HepG2 (cell line): Measurements from ENCODE around the gene MUCL3. TPM values are rescaled to one million over a fixed set of nuclear protein-coding genes. Genes with fewer than 3 reads are reported as not detected.

Source experiments
- CBX2 ChIP-seq, 2 experiments: fragments of 200-600 bp in 1 of 2; sonication (generic); formaldehyde crosslinking in 1 of 2; IDR thresholded peaks; 2 replicates each; pipeline versions ENCODE4 v1.7.0 to v1.8.1; 2018 to 2022; ENCODE audit warnings: low read depth in 2 of 2, low read length in 1 of 2, mild to moderate bottlenecking in 1 of 2, missing genetic modification reagents in 1 of 2
- CCDC6 ChIP-seq: sonication (generic); formaldehyde crosslinking; IDR thresholded peaks from 2 replicates; pipeline ENCODE4 v1.8.1; 2022; ENCODE audit warnings: mild to moderate bottlenecking, missing genetic modification reagents, moderate library complexity
- HDAC2 ChIP-seq: sonication (generic); formaldehyde crosslinking; IDR thresholded peaks from 2 replicates; pipeline ENCODE4 v1.4.0; 2020; ENCODE audit warnings: missing genetic modification reagents
- KDM6A ChIP-seq: IDR thresholded peaks from 2 replicates; pipeline ENCODE4 v1.6.1; 2016; ENCODE audit warnings: low read depth
- KLF11 ChIP-seq: IDR thresholded peaks from 2 replicates; pipeline ENCODE4 v1.6.1; 2016; ENCODE audit warnings: missing compliant biosample characterization
- KLF15 ChIP-seq: sonication (generic); formaldehyde crosslinking; IDR thresholded peaks from 2 replicates; pipeline ENCODE4 v1.8.1; 2023; ENCODE audit warnings: borderline replicate concordance, mild to moderate bottlenecking, inconsistent platforms, missing genetic modification reagents, mixed read lengths
- PITX1 ChIP-seq: sonication (generic); formaldehyde crosslinking; IDR thresholded peaks from 2 replicates; pipeline ENCODE4 v1.5.1; 2020; ENCODE audit warnings: mild to moderate bottlenecking, missing genetic modification reagents
- PTBP1 ChIP-seq: fragments of 200-400 bp; formaldehyde crosslinking; IDR thresholded peaks from 2 replicates; pipeline ENCODE4 v1.6.1; 2018; ENCODE audit warnings: low read length, low read depth; ENCODE audit not compliant: poor library complexity, severe bottlenecking
- SMAD3 ChIP-seq: sonication (generic); formaldehyde crosslinking; IDR thresholded peaks from 2 replicates; pipeline ENCODE4 v1.4.0; 2020; ENCODE audit warnings: missing genetic modification reagents
- SRSF9 ChIP-seq: fragments of 200-400 bp; formaldehyde crosslinking; IDR thresholded peaks from 2 replicates; pipeline ENCODE4 v1.6.1; 2018; ENCODE audit warnings: borderline replicate concordance, mild to moderate bottlenecking, low read depth, low read length; ENCODE audit not compliant: insufficient read depth, poor library complexity, severe bottlenecking
- ZFP41 ChIP-seq: sonication (generic); formaldehyde crosslinking; IDR thresholded peaks from 2 replicates; pipeline ENCODE4 v1.4.0; 2020; ENCODE audit warnings: mild to moderate bottlenecking, missing genetic modification reagents, borderline replicate concordance
- ZNF12 ChIP-seq: sonication (generic); formaldehyde crosslinking; IDR thresholded peaks from 2 replicates; pipeline ENCODE4 v1.5.0; 2020; ENCODE audit warnings: missing genetic modification reagents
- polyA plus RNA-seq, 8 experiments: library from polyadenylated mRNA; depleted of rRNA in 3 of 8; stranded (reverse) in 7 of 8; unstranded in 1 of 8; fragments of >200 nt; fragmentation: Illumina TruSeq in 4 of 8; extraction: Trizol in 4 of 8; gene quantifications; 2 replicates each; pipeline versions ENCODE4 v1.2.1 to v1.2.3, GENCODE V29; 2011 to 2016; ENCODE audit warnings: low read depth in 4 of 8, missing spikeins in 1 of 8, mixed read lengths in 1 of 8; ENCODE audit not compliant: insufficient read depth in 1 of 8
- total RNA-seq, 5 experiments: library from RNA; depleted of rRNA; stranded (reverse); fragments of >200 nt; fragmentation: Illumina TruSeq; extraction: Trizol; gene quantifications; 2 replicates each; pipeline ENCODE4 v1.2.3, GENCODE V29; 2016; ENCODE audit warnings: low read depth in 1 of 5
- TF ChIP-seq, protein P1 (sequence below): sonication (generic); formaldehyde crosslinking; IDR thresholded peaks from 2 replicates; pipeline ENCODE4 v1.8.1; 2023; ENCODE audit warnings: missing genetic modification reagents, mild to moderate bottlenecking, borderline replicate concordance
- TF ChIP-seq, protein P2 (sequence below): IDR thresholded peaks from 2 replicates; pipeline ENCODE4 v1.6.1; 2012; ENCODE audit warnings: low read length, improper control_type of control experiment
- TF ChIP-seq, protein P3 (sequence below): sonication (generic); formaldehyde crosslinking; IDR thresholded peaks from 2 replicates; pipeline ENCODE4 v1.5.0; 2020; ENCODE audit warnings: mild to moderate bottlenecking, missing genetic modification reagents, borderline replicate concordance
- TF ChIP-seq, protein P4 (sequence below): IDR thresholded peaks from 2 replicates; pipeline ENCODE4 v1.6.1; 2016

The MUCL3 gene
- total and polyA plus RNA-seq, 2 of the 13 experiments (the other 11 are each of a cell fraction or from before 2014, with no cell fraction given), result not detected

DNA sequence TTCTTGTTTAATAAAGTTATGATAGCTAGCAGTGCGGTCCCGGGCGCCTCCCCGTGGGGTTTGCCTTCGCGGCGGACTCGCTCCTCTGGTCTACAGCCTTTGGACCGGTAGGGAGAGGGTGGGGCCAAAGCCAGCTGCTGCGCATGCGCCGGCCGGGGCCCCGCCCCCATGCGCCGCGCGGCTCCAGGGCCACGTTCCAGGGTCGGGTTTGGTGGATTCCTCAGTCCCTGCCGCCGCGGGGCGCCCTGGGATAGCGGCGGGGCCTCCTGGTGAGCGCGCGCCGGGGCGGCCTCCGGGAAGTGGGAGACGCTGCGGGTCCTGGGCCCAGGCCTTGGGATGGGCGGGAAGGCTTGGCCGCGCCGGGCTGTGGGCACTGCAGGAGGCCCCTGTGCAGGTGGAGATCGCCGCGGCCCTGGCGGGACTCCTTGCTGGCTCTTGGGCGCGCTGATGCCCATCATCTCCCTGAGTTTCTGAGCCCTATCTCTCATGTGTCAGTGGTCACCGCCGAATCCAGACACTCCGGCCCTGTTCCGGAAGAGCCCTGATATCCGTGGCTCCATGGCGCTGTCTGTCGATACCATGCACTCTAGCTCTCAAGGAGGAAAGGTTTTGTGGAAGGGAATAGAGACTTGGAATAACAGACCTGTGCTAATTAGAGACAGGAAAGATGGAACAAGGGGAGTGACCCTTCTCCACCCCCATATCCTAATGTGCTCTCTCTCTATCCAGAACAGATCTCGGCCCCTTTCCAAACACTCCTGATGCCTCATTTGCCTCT lies 26.5 kb upstream of the MUCL3 start, which contains the start of gene VARS2 (continued):
- TF ChIP-seq SMAD3 (CRISPR knock-in tag) (peak; percentile 76), CCDC6 (CRISPR knock-in tag) (peak; percentile 82), KDM6A (no peak), SRSF9 (no peak), KLF15 (CRISPR knock-in tag) (peak; percentile 62; the same call in 1 of the 2 replicates), ZFP41 (CRISPR knock-in tag) (no peak), PTBP1 (no peak), CBX2 (IDR thresholded peaks at IDR 0.05; ENCODE audit: low read depth, low read length) (no peak), CBX2 (CRISPR knock-in tag; IDR thresholded peaks at IDR 0.05; ENCODE audit: low read depth) (peak; percentile 71; the same call in 1 of the 2 replicates), ZNF12 (CRISPR knock-in tag) (no peak), HDAC2 (peak; percentile 77), PITX1 (CRISPR knock-in tag) (no peak; the same call in none of the 2 replicates), KLF11 (no peak)
- TF ChIP-seq, protein P1, sequence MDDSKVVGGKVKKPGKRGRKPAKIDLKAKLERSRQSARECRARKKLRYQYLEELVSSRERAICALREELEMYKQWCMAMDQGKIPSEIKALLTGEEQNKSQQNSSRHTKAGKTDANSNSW (CRISPR knock-in tag), result peak; percentile 93
- TF ChIP-seq, protein P2, sequence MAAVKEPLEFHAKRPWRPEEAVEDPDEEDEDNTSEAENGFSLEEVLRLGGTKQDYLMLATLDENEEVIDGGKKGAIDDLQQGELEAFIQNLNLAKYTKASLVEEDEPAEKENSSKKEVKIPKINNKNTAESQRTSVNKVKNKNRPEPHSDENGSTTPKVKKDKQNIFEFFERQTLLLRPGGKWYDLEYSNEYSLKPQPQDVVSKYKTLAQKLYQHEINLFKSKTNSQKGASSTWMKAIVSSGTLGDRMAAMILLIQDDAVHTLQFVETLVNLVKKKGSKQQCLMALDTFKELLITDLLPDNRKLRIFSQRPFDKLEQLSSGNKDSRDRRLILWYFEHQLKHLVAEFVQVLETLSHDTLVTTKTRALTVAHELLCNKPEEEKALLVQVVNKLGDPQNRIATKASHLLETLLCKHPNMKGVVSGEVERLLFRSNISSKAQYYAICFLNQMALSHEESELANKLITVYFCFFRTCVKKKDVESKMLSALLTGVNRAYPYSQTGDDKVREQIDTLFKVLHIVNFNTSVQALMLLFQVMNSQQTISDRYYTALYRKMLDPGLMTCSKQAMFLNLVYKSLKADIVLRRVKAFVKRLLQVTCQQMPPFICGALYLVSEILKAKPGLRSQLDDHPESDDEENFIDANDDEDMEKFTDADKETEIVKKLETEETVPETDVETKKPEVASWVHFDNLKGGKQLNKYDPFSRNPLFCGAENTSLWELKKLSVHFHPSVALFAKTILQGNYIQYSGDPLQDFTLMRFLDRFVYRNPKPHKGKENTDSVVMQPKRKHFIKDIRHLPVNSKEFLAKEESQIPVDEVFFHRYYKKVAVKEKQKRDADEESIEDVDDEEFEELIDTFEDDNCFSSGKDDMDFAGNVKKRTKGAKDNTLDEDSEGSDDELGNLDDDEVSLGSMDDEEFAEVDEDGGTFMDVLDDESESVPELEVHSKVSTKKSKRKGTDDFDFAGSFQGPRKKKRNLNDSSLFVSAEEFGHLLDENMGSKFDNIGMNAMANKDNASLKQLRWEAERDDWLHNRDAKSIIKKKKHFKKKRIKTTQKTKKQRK, result no peak
- TF ChIP-seq, protein P3, sequence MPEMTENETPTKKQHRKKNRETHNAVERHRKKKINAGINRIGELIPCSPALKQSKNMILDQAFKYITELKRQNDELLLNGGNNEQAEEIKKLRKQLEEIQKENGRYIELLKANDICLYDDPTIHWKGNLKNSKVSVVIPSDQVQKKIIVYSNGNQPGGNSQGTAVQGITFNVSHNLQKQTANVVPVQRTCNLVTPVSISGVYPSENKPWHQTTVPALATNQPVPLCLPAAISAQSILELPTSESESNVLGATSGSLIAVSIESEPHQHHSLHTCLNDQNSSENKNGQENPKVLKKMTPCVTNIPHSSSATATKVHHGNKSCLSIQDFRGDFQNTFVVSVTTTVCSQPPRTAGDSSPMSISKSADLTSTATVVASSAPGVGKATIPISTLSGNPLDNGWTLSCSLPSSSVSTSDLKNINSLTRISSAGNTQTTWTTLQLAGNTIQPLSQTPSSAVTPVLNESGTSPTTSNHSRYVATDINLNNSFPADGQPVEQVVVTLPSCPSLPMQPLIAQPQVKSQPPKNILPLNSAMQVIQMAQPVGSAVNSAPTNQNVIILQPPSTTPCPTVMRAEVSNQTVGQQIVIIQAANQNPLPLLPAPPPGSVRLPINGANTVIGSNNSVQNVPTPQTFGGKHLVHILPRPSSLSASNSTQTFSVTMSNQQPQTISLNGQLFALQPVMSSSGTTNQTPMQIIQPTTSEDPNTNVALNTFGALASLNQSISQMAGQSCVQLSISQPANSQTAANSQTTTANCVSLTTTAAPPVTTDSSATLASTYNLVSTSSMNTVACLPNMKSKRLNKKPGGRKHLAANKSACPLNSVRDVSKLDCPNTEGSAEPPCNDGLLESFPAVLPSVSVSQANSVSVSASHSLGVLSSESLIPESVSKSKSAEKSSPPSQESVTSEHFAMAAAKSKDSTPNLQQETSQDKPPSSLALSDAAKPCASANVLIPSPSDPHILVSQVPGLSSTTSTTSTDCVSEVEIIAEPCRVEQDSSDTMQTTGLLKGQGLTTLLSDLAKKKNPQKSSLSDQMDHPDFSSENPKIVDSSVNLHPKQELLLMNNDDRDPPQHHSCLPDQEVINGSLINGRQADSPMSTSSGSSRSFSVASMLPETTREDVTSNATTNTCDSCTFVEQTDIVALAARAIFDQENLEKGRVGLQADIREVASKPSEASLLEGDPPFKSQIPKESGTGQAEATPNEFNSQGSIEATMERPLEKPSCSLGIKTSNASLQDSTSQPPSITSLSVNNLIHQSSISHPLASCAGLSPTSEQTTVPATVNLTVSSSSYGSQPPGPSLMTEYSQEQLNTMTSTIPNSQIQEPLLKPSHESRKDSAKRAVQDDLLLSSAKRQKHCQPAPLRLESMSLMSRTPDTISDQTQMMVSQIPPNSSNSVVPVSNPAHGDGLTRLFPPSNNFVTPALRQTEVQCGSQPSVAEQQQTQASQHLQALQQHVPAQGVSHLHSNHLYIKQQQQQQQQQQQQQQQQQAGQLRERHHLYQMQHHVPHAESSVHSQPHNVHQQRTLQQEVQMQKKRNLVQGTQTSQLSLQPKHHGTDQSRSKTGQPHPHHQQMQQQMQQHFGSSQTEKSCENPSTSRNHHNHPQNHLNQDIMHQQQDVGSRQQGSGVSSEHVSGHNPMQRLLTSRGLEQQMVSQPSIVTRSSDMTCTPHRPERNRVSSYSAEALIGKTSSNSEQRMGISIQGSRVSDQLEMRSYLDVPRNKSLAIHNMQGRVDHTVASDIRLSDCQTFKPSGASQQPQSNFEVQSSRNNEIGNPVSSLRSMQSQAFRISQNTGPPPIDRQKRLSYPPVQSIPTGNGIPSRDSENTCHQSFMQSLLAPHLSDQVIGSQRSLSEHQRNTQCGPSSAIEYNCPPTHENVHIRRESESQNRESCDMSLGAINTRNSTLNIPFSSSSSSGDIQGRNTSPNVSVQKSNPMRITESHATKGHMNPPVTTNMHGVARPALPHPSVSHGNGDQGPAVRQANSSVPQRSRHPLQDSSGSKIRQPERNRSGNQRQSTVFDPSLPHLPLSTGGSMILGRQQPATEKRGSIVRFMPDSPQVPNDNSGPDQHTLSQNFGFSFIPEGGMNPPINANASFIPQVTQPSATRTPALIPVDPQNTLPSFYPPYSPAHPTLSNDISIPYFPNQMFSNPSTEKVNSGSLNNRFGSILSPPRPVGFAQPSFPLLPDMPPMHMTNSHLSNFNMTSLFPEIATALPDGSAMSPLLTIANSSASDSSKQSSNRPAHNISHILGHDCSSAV (CRISPR knock-in tag), result no peak
- TF ChIP-seq, protein P4, sequence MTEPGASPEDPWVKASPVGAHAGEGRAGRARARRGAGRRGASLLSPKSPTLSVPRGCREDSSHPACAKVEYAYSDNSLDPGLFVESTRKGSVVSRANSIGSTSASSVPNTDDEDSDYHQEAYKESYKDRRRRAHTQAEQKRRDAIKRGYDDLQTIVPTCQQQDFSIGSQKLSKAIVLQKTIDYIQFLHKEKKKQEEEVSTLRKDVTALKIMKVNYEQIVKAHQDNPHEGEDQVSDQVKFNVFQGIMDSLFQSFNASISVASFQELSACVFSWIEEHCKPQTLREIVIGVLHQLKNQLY, result peak; percentile 85
